Rectal smooth muscle tissue (tissue), 1 donor: ENCODE measurements around the gene ZNF500.

ENCODE experiments used
- H3K27ac ChIP-seq: one replicate; pipeline ENCODE4 v1.7.0; 2013; ENCODE audit warnings: low read depth, low read length, inconsistent platforms
- H3K27me3 ChIP-seq: one replicate; pipeline ENCODE4 v1.7.0; 2013; ENCODE audit warnings: low read length; ENCODE audit not compliant: control insufficient read depth, insufficient read depth
- H3K36me3 ChIP-seq: one replicate; pipeline ENCODE4 v1.7.0; 2013; ENCODE audit warnings: low read length; ENCODE audit not compliant: control insufficient read depth, insufficient read depth
- H3K4me1 ChIP-seq: one replicate; pipeline ENCODE4 v1.7.0; 2013; ENCODE audit warnings: low read length; ENCODE audit not compliant: control insufficient read depth, insufficient read depth
- H3K4me3 ChIP-seq: one replicate; pipeline ENCODE4 v1.7.0; 2013; ENCODE audit warnings: low read length
- H3K9ac ChIP-seq: one replicate; pipeline ENCODE4 v1.7.0; 2013; ENCODE audit warnings: low read length

The ZNF500 gene

DNA sequence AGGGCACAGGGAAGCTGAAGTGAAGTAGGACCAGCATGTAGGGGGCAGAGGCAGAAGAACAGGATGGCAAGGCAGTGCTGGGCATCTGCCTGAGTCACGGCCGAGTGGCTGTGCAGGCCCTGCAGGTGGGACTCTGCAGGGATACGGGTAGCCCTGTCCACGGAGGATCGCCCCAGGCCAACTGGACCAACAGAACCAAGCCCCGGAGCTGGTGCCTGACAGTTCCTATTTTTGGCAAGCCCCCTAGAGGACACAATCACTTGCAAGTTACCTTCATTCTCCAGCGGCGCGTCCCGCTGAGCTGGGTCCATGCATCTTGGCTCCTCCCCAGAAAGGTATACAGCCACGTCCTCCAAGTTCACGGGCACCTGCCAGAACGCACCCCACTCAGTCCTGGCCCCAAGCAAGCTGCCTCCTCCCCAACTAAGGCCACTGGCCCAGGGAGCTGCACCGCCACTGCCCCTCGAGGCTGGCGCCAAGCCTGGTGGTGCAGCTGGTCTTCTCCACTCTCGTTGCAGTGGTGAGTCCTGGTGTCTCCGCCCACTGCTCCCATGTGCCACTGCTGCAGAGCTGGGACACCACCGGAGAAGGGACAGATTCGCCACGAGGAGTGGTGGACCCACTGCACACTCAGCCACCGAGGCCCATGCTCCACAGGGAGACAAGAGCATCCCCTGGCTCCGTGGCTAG is 6.6 kb downstream of the ZNF500 start:
- Histone ChIP-seq H3K27me3 (no peaks in the 10 kb centered on the region), H3K36me3 (peaks cover 41% of the 10 kb centered on the region), H3K4me3 (no peak overlapping the region), H3K9ac (no peak overlapping the region), H3K4me1 (peaks cover 6% of the 10 kb centered on the region), H3K27ac (peak overlapping the region; percentile 14)

DNA sequence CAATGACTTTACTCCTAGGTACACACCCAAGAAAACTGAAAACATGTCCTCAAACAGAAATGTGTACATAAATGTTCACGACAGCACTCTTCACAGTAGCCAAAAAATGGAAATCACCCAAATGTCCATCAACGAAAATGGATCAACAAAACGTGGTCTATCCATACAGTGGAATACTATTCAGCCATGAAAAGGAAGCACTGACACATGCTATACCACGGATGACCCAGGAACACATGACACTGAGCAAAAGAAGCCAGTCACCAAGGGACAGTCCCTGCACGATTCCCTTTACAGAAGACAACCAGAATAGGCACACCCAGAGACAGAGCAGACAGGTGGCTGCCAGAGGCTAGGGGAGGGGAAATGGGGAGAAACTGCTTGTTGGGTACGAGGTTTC is 11.3 kb downstream of the ZNF500 start:
- Histone ChIP-seq H3K36me3 (peaks cover 46% of the 10 kb centered on the region), H3K27me3 (no peaks in the 10 kb centered on the region), H3K4me1 (peaks cover 3% of the 10 kb centered on the region), H3K4me3 (no peak overlapping the region), H3K27ac (no peak overlapping the region), H3K9ac (no peak overlapping the region)

DNA sequence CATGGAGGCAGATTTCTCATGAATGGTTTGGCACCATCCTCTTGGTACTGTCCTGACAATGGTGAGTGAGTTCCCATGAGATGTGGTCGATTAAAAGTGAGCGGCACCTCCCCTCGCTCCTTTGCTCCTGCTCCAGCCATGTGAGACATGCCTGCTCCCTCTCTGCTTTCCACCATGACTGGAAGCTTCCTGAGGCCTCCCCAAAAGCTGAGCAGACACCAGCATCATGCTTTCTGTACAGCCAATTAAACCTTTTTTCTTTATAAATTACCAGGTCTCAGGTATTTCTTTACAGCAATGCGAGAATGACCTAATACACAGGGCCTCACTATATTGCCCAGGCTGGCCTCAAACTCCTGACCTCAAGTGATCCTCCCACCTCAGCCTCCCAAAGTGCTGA is 12.1 kb downstream of the ZNF500 start:
- peaks cover 40% of the 10 kb centered on the region for H3K36me3 ChIP-seq
- H3K27ac ChIP-seq: no peak overlapping the region
- peaks cover 1% of the 10 kb centered on the region for H3K4me1 ChIP-seq
- H3K9ac ChIP-seq: no peak overlapping the region
- H3K27me3 ChIP-seq: no peaks in the 10 kb centered on the region
- no peak overlapping the region for H3K4me3 ChIP-seq

DNA sequence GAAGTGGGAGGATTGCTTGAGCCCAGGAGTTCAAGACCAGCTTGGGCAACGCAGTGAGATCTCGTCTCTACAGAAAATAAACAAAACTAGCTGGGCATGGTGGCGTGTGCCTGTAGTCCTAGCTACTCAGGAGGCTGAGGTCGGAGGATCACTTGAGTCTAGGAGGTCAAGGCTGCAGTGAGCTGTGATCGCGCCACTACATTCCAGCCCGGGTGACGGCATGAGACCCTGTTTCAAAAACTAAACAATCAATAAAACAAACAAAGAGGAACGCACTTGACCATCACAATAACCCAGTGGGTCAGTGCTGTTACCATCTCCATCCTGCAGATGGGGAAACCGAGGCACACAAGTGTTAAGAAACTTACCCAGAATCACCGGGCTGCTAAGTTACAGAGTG is 13.7 kb downstream of the ZNF500 start:
- Histone ChIP-seq H3K27me3 (no peaks in the 10 kb centered on the region), H3K4me3 (no peak overlapping the region), H3K36me3 (peaks cover 29% of the 10 kb centered on the region)

GRCh38 chr16:4752351-4753100 is 14.4 kb downstream of the ZNF500 start:
- no peak overlapping the region for H3K27ac ChIP-seq
- peaks cover 28% of the 10 kb centered on the region for H3K36me3 ChIP-seq
- no peaks in the 10 kb centered on the region for H3K4me1 ChIP-seq
- H3K9ac ChIP-seq: no peak overlapping the region
- H3K4me3 ChIP-seq: no peak overlapping the region
- no peaks in the 10 kb centered on the region for H3K27me3 ChIP-seq

More for the DNA sequence above, 13.7 kb downstream of the ZNF500 start:
- no peak overlapping the region for H3K9ac ChIP-seq
- H3K27ac ChIP-seq: no peak overlapping the region
- no peaks in the 10 kb centered on the region for H3K4me1 ChIP-seq

GRCh38 chr16:4750896-4751295 is 16.1 kb downstream of the ZNF500 start:
- H3K9ac ChIP-seq: no peak overlapping the region
- H3K27me3 ChIP-seq: no peaks in the 10 kb centered on the region
- H3K4me1 ChIP-seq: no peaks in the 10 kb centered on the region
- no peak overlapping the region for H3K27ac ChIP-seq
- H3K4me3 ChIP-seq: no peak overlapping the region
- H3K36me3 ChIP-seq: peaks cover 27% of the 10 kb centered on the region

DNA sequence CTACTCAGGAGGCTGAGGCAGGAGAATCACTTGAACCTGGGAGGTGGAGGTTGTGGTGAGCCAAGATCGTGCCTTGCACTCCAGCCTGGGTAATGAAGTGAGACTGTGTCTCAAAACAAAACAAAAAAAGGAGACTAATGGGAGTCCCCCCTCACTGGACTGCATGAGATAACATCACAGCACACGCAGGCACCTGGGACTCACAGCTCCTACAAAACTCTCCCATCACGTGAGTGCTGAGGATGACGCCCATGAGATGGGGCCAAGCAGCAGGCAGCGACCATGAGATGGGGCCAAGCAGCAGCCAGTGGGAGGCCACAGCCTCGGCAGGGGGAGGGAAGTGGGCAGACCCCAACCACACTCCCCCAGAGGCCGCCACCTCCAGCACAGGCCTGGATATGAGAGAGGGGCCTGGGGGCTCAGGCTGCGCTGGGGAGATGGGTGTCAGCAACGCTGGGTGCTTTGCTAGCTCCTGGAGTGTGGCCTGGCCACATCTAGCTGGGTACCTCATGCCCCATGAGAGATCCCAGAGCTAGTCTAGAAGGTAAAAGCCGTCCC is 17.2 kb downstream of the ZNF500 start:
- H3K36me3 ChIP-seq: peaks cover 19% of the 10 kb centered on the region
- no peak overlapping the region for H3K9ac ChIP-seq
- H3K27ac ChIP-seq: no peak overlapping the region
- no peaks in the 10 kb centered on the region for H3K4me1 ChIP-seq
- H3K4me3 ChIP-seq: no peak overlapping the region
- no peaks in the 10 kb centered on the region for H3K27me3 ChIP-seq

DNA sequence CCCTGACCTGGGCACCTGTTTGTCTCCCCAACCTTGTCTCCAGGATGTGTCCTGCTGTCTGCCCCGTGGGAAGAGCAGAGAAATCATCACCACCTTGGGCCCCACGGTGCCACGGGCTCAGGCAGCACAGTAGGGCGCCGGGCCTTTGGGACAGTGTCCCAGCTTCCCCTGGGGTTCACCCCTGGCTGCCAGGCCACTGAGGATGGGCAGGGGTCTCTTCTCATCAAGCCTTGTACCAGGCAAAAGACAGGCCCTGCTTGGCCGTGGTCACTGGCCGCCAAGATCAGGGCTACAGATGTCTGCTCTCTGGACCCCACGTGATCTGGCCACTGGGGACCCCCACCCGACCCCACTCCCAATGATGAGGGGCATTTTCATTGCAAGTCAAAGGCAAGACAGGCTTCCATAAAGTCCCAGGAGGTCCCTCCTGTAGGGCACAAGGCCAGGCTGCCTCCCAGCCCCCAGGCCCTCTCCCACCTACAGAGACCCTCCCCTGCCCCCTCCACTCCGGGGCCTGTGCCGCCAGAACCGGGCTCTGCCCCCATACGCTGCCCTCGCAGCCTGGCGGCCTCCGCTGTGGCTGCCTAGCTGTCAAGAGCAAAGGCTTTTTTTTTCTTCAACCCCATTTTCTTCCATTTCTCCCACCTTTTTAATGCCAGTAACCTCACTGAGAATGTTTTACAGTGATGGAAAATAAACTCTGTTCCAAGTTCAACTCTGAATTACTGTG is 18.1 kb downstream of the ZNF500 start:
- Histone ChIP-seq H3K36me3 (peaks cover 18% of the 10 kb centered on the region), H3K4me1 (no peaks in the 10 kb centered on the region), H3K27me3 (no peaks in the 10 kb centered on the region), H3K4me3 (no peak overlapping the region), H3K27ac (no peak overlapping the region), H3K9ac (no peak overlapping the region)

DNA sequence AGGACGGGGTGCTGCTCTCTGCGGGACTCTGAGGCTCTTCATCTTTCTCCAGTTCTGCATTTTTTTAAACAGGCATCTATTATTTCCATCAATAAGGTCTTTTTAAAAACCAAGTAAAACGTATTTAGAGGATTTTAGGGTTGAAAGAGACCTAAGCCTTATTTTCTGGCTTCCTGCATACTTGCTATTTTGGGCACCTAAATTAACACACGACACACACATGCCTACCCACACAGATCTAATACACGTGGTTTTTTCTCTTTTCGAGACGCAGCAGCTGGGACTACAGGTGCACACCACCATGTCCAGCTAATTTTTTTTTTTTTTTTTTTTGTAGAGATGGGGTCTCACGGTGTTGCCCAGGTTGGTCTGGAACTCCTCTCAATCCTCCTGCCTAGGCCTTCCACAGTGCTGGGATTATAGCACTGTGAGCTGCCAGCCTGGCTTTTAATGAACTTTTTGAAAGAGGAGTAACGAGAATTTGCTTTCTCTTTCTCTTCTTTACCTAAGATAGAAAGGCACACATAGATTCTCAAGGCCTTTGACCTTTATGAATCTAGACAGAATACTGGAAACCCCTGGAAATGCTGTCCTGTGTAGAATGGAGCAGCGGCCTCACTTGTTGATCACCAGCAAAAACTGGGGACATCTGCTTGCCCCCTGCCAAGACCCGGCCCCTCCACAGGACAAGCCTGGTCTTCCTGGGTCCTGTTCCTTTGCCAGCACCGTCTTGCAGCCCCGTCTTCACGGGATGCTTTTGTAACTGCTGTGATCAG is 18.9 kb downstream of the ZNF500 start:
- Histone ChIP-seq H3K36me3 (peaks cover 16% of the 10 kb centered on the region), H3K27me3 (no peaks in the 10 kb centered on the region), H3K4me3 (no peak overlapping the region), H3K27ac (no peak overlapping the region), H3K4me1 (no peaks in the 10 kb centered on the region), H3K9ac (no peak overlapping the region)

DNA sequence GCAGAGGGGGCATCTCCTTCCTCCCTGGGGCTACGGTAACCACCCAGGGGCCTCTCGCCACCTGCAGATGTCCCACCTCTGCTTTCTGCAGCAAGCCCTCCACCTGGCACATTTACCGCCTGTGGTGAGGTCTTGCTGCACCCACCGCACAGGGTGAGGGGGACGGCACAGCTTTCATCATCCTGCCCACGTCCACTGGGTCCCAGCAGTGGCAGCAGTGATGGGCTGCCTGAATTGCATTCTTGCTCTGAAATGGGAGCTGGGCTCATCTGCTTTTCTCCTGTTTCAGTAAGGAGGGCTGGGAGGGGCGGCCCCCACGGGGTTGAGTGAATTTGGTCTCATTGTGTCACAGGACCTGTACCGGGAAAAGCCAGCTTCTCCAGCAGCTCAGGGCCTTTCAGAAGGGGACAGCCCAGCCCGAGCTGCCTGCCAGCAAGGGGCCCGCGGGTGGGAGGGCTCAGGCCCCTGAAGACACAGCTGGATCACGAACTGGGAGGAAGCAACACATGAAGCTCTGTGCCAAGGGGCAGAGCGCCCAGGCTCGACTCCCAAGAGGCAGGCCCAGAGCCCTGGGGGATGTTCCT is 19.9 kb downstream of the ZNF500 start:
- no peak overlapping the region for H3K9ac ChIP-seq
- no peak overlapping the region for H3K4me3 ChIP-seq
- H3K27ac ChIP-seq: no peak overlapping the region
- no peaks in the 10 kb centered on the region for H3K4me1 ChIP-seq
- H3K36me3 ChIP-seq: peaks cover 8% of the 10 kb centered on the region
- H3K27me3 ChIP-seq: no peaks in the 10 kb centered on the region

GRCh38 chr16:4746215-4746614 is 20.7 kb downstream of the ZNF500 start:
- Histone ChIP-seq H3K27ac (no peak overlapping the region), H3K9ac (no peak overlapping the region), H3K4me3 (no peak overlapping the region), H3K4me1 (no peaks in the 10 kb centered on the region), H3K27me3 (no peaks in the 10 kb centered on the region), H3K36me3 (peaks cover 6% of the 10 kb centered on the region)

DNA sequence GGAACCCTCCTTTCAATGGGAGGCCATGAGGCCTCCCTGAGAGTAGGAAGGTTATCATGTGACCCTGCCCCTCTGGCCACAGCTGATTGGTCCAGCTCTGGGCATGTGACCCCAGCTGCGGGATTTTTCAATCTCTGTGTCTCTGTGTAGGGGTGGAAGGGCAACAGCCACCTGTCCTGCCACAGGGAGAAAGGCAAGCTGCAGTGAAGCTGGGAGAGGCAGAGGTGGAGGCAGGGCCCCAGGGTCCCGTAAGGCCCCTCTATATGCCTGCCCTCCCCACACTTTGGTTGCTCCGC is 21.7 kb downstream of the ZNF500 start:
- Histone ChIP-seq H3K4me1 (no peaks in the 10 kb centered on the region), H3K36me3 (peaks cover 3% of the 10 kb centered on the region), H3K27me3 (no peaks in the 10 kb centered on the region), H3K4me3 (no peak overlapping the region), H3K9ac (no peak overlapping the region), H3K27ac (no peak overlapping the region)
